ENCODE data around the gene ECI1.

ECI1 gene

DNA sequence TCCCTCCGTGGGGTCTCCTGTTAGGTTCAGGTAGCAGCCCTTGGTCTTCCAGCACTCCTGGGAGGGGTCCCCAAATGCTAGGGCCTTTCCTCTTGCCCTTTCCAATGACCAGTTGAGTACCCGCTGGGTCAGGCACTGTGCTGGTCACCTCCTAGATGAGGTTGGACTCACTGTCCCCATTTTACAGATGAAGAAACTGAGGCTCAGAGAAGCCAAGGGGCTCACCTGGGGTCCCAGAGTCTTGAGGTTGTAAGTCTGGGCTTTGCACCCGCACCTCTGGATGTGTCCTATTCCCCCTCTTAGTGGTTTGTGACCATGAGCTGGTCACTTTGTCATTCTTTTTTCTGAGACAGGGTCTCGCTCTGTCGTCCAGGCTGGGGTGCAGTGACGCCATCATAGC lies 53.6 kb downstream of the ECI1 start:
- in situ Hi-C loops (cut with HindIII; ENCODE audit: low sequenced_read_pairs), result no loop called here

DNA sequence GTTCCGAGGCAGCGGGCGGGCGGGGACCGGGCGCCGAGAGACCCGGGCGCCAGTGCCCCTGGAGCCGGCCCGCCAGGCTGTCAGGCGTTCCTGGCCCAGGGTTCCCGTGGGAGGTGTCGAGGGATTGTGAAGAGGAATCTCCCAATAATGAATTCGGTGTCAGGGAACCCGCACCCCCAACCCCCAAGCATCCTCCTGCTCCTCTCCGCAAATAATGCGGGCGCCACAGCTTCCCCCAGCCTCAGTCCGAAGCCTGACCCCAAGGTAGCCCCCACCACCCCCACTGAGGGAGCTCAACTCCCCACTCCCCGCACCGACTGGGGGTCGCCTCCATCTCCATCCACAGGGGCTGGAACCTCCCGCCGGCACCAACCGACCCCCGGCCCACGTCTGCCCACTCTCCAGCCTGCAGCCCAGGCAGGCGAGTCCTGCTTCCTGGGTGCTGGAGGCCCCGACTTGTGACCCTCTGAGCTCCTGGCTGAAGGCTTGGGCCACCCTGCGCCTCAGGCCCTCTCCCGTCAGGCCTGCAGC lies 54.3 kb downstream of the ECI1 start:
- in situ Hi-C loops (cut with HindIII; ENCODE audit: low sequenced_read_pairs), result no loop called here

GRCh38 chr16:2196162-2196980 lies 55.0 kb downstream of the ECI1 start, which contains the start of gene CASKIN1:
CASKIN1 (minus strand) TSS chr16:2196605; CDS start chr16:2196432, 173 bp downstream.
- in situ Hi-C loops (cut with HindIII; ENCODE audit: low sequenced_read_pairs), result no loop called here

- in situ Hi-C loops (cut with HindIII; ENCODE audit: low sequenced_read_pairs), result no loop called here
Measured at GRCh38 chr16:2195322-2196161, 55.8 kb downstream of the ECI1 start.

GRCh38 chr16:2194852-2195321 lies 56.5 kb downstream of the ECI1 start:
- in situ Hi-C loops (cut with HindIII; ENCODE audit: low sequenced_read_pairs), result no loop called here

GRCh38 chr16:2194166-2194834 lies 57.1 kb downstream of the ECI1 start:
- in situ Hi-C loops (cut with HindIII; ENCODE audit: low sequenced_read_pairs), result no loop called here

DNA sequence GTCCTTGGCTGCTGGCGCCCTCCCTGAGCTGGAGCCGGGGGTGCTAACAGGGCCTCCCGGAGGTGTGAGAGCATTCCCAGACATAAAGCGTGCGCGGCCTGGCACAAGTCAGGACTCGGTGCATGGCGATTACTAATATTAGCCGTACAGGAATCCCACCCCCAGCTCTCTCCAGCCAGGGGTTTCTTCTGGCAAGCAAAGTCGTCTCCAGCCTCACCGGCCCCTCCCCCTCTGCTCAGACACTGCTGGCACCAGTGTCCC lies 60.0 kb downstream of the ECI1 start:
- in situ Hi-C loops (cut with HindIII; ENCODE audit: low sequenced_read_pairs), result no loop called here

GRCh38 chr16:2190659-2191445 lies 60.5 kb downstream of the ECI1 start:
- in situ Hi-C loops (cut with HindIII; ENCODE audit: low sequenced_read_pairs), result no loop called here

GRCh38 chr16:2190002-2190658 lies 61.3 kb downstream of the ECI1 start:
- in situ Hi-C loops (cut with HindIII; ENCODE audit: low sequenced_read_pairs), result no loop called here

All from DLD1 (cell line).